ENCODE measurements around the gene UQCRHL.

- TF ChIP-seq CTCF (IDR thresholded peaks at IDR 0.05; ENCODE audit: insufficient read depth, low read length): no peak
- no peak for TF ChIP-seq GABPA (IDR thresholded peaks at IDR 0.05; ENCODE audit: low read depth)
These were observed 328 bp downstream of the UQCRHL start for GRCh38 chr1:15807121-15807520.

All from HL-60 (cell line).